SK-N-SH (cell line): Measurements from ENCODE around the gene RCAN1. TPM values are rescaled to one million over a fixed set of nuclear protein-coding genes. Genes with fewer than 3 reads are reported as not detected.

Experiments used
- CTCF ChIA-PET: fragments of 300-600, 350-600 bp; formaldehyde crosslinking; extraction: SDS; loops from one replicate; lab custom pipeline; 2021; lab: Yijun Ruan, JAX
- POLR2A ChIA-PET: fragments of 350-600 bp; sonication (Branson Sonifier 250); formaldehyde crosslinking; extraction: SDS; loops from one replicate; lab custom pipeline; 2020; ENCODE audit warnings: antibody characterized with exemption, inconsistent platforms; lab: Yijun Ruan, JAX
- DNase-seq: peaks from one replicate; pipeline ENCODE4 v3.0.0; 2012
- H2AFZ ChIP-seq: fragments of 200-600 bp; sonication (generic); 2 replicates; pipeline ENCODE4 v1.8.1; 2016; ENCODE audit warnings: antibody characterized with exemption, mild to moderate bottlenecking, low read depth
- H3F3A ChIP-seq: fragments of 200-600 bp; sonication (generic); replicated peaks from 2 replicates; pipeline ENCODE3; 2016; ENCODE audit warnings: antibody characterized with exemption, mild to moderate bottlenecking; ENCODE audit not compliant: insufficient read depth
- H3K27ac ChIP-seq, 2 experiments: fragments of 200-500 bp in 1 of 2; fragments of 200-600 bp in 1 of 2; sonication (Bioruptor generic) in 1 of 2; sonication (generic), shearing (Covaris generic) in 1 of 2; 2 replicates each; pipeline versions ENCODE4 v1.5.1 to v1.6.1; 2014 to 2016; ENCODE audit warnings: low read depth in 2 of 2, inconsistent platforms in 1 of 2, low read length in 1 of 2, mild to moderate bottlenecking in 1 of 2, mixed read lengths in 1 of 2
- H3K27me3 ChIP-seq: fragments of 200-600 bp; sonication (generic), shearing (Covaris generic); 2 replicates; pipeline ENCODE4 v1.6.1; 2016; ENCODE audit warnings: mixed run types; ENCODE audit not compliant: insufficient read depth
- H3K36me3 ChIP-seq, 2 experiments: fragments of 200-500 bp in 1 of 2; fragments of 200-600 bp in 1 of 2; sonication (Bioruptor generic) in 1 of 2; sonication (generic) in 1 of 2; replicated peaks in 1 of 2; 2 replicates each; pipeline versions ENCODE3 to v1.5.1; 2014 to 2016; ENCODE audit warnings: low read length in 1 of 2, mild to moderate bottlenecking in 1 of 2; ENCODE audit not compliant: insufficient read depth in 2 of 2, control insufficient read depth in 1 of 2
- H3K4me1 ChIP-seq, 2 experiments: fragments of 200-500 bp in 1 of 2; fragments of 200-600 bp in 1 of 2; sonication (Bioruptor generic) in 1 of 2; sonication (generic), shearing (Covaris generic) in 1 of 2; 2 replicates each; pipeline versions ENCODE4 v1.5.1 to v1.6.1; 2014 to 2016; ENCODE audit warnings: low read depth in 1 of 2, low read length in 1 of 2, mixed run types in 1 of 2; ENCODE audit not compliant: insufficient read depth in 2 of 2, control insufficient read depth in 1 of 2
- H3K4me2 ChIP-seq: fragments of 200-600 bp; sonication (generic), shearing (Covaris generic); 2 replicates; pipeline ENCODE4 v1.6.1; 2017; ENCODE audit warnings: mixed run types
- H3K4me3 ChIP-seq, 2 experiments: fragments of 200-500 bp in 1 of 2; fragments of 200-600 bp in 1 of 2; sonication (Bioruptor generic) in 1 of 2; sonication (generic), shearing (Covaris generic) in 1 of 2; 2 replicates each; pipeline versions ENCODE4 v1.5.1 to v1.8.1; 2014 to 2016; ENCODE audit warnings: low read depth in 2 of 2, inconsistent platforms in 1 of 2, low read length in 1 of 2, mild to moderate bottlenecking in 1 of 2, mixed read lengths in 1 of 2, moderate library complexity in 1 of 2
- H3K79me2 ChIP-seq: fragments of 200-600 bp; sonication (generic); 2 replicates; pipeline ENCODE4 v1.8.1; 2017; ENCODE audit warnings: mild to moderate bottlenecking; ENCODE audit not compliant: insufficient read depth
- H3K9ac ChIP-seq: fragments of 200-600 bp; sonication (generic); 2 replicates; pipeline ENCODE4 v1.6.1; 2017; ENCODE audit warnings: mixed run types
- H3K9me2 ChIP-seq: fragments of 200-600 bp; sonication (generic); 2 replicates; pipeline ENCODE4 v1.6.1; 2017; ENCODE audit warnings: mixed run types
- H3K9me3 ChIP-seq: fragments of 200-600 bp; sonication (generic); 2 replicates; pipeline ENCODE4 v1.6.1; 2017; ENCODE audit warnings: mixed run types, mild to moderate bottlenecking, moderate library complexity
- H4K20me1 ChIP-seq: fragments of 200-600 bp; sonication (generic); 2 replicates; pipeline ENCODE4 v1.6.1; 2017; ENCODE audit warnings: mild to moderate bottlenecking, mixed run types; ENCODE audit not compliant: insufficient read depth
- CHD2 ChIP-seq: fragments of 150-350 bp; IDR thresholded peaks from 2 replicates; pipeline ENCODE4 v1.6.1; 2018; ENCODE audit warnings: low read length; ENCODE audit not compliant: partially characterized antibody
- FOSL2 ChIP-seq: IDR thresholded peaks from 2 replicates; pipeline ENCODE4 v1.4.0; 2012; ENCODE audit warnings: low read depth, mild to moderate bottlenecking, moderate library complexity, borderline replicate concordance
- FOXJ3 ChIP-seq: sonication (generic); formaldehyde crosslinking; IDR thresholded peaks from 2 replicates; pipeline ENCODE4 v1.5.1; 2020; ENCODE audit warnings: mild to moderate bottlenecking, missing genetic modification reagents
- IRF3 ChIP-seq: fragments of 150-350 bp; IDR thresholded peaks from 2 replicates; pipeline ENCODE4 v1.6.1; 2016; ENCODE audit warnings: mild to moderate bottlenecking, low read depth, low read length
- PBX3 ChIP-seq: IDR thresholded peaks from 2 replicates; pipeline ENCODE4; 2012
- POLR2AphosphoS5 ChIP-seq: IDR thresholded peaks from 2 replicates; pipeline ENCODE4 v1.6.1; 2012; ENCODE audit warnings: low read depth, low read length
- RFX5 ChIP-seq: IDR thresholded peaks from 2 replicates; pipeline ENCODE4 v1.6.1; 2012; ENCODE audit warnings: mild to moderate bottlenecking, improper control_type of control experiment, low read length
- RXRA ChIP-seq: IDR thresholded peaks from 2 replicates; pipeline ENCODE4 v1.4.0; 2012; ENCODE audit warnings: low read depth, mild to moderate bottlenecking, borderline replicate concordance
- SMC3 ChIP-seq: IDR thresholded peaks from 2 replicates; pipeline ENCODE4 v1.6.1; 2012; ENCODE audit warnings: low read depth, low read length, improper control_type of control experiment
- TAF1 ChIP-seq: IDR thresholded peaks from 2 replicates; pipeline ENCODE4 v1.6.1; 2012; ENCODE audit warnings: low read depth, mild to moderate bottlenecking, low read length, moderate library complexity, borderline replicate concordance
- TEAD4 ChIP-seq: IDR thresholded peaks from 2 replicates; pipeline ENCODE4 v1.4.0; 2012; ENCODE audit warnings: mild to moderate bottlenecking, borderline replicate concordance; ENCODE audit not compliant: insufficient read depth
- USF1 ChIP-seq: IDR thresholded peaks from 2 replicates; pipeline ENCODE4 v1.4.0; 2012; ENCODE audit warnings: low read depth, borderline replicate concordance
- USF2 ChIP-seq: fragments of 150-350 bp; IDR thresholded peaks from 2 replicates; pipeline ENCODE4 v1.6.1; 2017; ENCODE audit warnings: antibody characterized with exemption, low read length, low read depth, borderline replicate concordance
- WGBS: methylation state at CpG from one replicate; pipeline ENCODE4 v1.1.6; 2017; ENCODE audit warnings: low lambda C conversion rate; 5-methylcytosine and 5-hydroxymethylcytosine counted together
- polyA plus RNA-seq, 3 experiments: library from polyadenylated mRNA; depleted of rRNA; stranded (reverse); fragments of >200 nt; gene quantifications; 2 replicates each; pipeline ENCODE4 v1.2.3, GENCODE V29; 2012

RCAN1 gene
- polyA plus RNA-seq, 1 of the 3 experiments (the other 2 are of a cell fraction): 16.7 TPM

- Histone ChIP-seq H3K27ac (no peak overlapping the region), H3K36me3 (no peaks in the 10 kb centered on the region), H3K4me3 (peak overlapping the region; percentile 76 to 90), H3K4me1 (peaks cover 0 to 6% of the 10 kb centered on the region in 2 experiments; a peak in 2 of 4 replicates), H2AFZ (peak overlapping the region; percentile 81; the same call in 1 of the 2 replicates), H3K9me2 (no peaks in the 10 kb centered on the region), H3K27me3 (peaks cover 4% of the 10 kb centered on the region; the same call in 1 of the 2 replicates), H3K79me2 (no peaks in the 10 kb centered on the region), H3K4me2 (peak overlapping the region; percentile 83), H3K9me3 (no peaks in the 10 kb centered on the region), H3F3A (peaks cover 2% of the 10 kb centered on the region), H4K20me1 (no peaks in the 10 kb centered on the region), H3K9ac (peak overlapping the region; percentile 47)
- 28% methylated on average over 14 of the region's 43 CpGs for WGBS
- POLR2A ChIA-PET: no interaction called here
- TF ChIP-seq CHD2: no peak
- no peak for TF ChIP-seq TEAD4
- TF ChIP-seq FOXJ3 (CRISPR knock-in tag): no peak
- TF ChIP-seq TAF1: no peak
- TF ChIP-seq RXRA: no peak
- no peak for TF ChIP-seq PBX3
- no peak for TF ChIP-seq SMC3
- TF ChIP-seq FOSL2: no peak
- TF ChIP-seq USF2: no peak
- no peak for TF ChIP-seq USF1
- TF ChIP-seq POLR2AphosphoS5: no peak
- TF ChIP-seq RFX5: no peak
- no peak for TF ChIP-seq IRF3
- CTCF ChIA-PET: interaction anchor here (1.5 to 6.6 kb wide), 3 partner anchors 12 to 39 kb away, joined by 3 to 61 read pairs (median 17); no protein-coding TSS in a partner anchor
- peak; percentile 21 for DNase-seq
Measured at GRCh38 chr21:34613679-34614627, 960 bp downstream of the RCAN1 start.
